A673 (cell line): ENCODE data around the gene BMP2K.

Experiments
- EZH2 ChIP-seq: fragments of 200-600 bp; sonication (generic); IDR thresholded peaks from 2 replicates; pipeline ENCODE4 v1.6.1; 2017; ENCODE audit warnings: borderline replicate concordance, low read depth, mild to moderate bottlenecking, mixed read lengths, antibody characterized with exemption, low read length; ENCODE audit not compliant: poor library complexity, severe bottlenecking
- TF ChIP-seq, protein P1 (sequence below): fragments of 300-800, 200-600 bp; sonication (generic); conservative IDR thresholded peaks from 2 replicates; pipeline ENCODE4 v1.5.1; 2017; ENCODE audit warnings: low read depth, mild to moderate bottlenecking, antibody characterized with exemption, low read length, moderate library complexity, mixed read lengths

DNA sequence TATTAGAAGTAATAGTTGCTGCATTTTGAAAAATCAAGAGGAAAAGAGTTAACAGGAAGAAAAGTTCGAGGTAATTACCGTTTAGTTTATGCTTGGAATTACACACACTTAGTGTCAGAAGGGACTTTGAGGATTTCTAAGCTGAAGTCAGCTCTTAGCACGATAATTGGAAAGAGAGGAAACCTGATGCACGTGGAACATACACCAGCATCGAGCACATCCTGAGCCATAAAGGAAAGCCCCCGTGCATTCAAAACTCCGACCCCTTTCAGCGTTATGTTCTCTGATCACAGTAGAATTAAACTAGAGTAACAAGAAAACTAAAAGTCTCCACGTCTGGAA lies 163.5 kb downstream of the BMP2K start:
- TF ChIP-seq, protein P1, sequence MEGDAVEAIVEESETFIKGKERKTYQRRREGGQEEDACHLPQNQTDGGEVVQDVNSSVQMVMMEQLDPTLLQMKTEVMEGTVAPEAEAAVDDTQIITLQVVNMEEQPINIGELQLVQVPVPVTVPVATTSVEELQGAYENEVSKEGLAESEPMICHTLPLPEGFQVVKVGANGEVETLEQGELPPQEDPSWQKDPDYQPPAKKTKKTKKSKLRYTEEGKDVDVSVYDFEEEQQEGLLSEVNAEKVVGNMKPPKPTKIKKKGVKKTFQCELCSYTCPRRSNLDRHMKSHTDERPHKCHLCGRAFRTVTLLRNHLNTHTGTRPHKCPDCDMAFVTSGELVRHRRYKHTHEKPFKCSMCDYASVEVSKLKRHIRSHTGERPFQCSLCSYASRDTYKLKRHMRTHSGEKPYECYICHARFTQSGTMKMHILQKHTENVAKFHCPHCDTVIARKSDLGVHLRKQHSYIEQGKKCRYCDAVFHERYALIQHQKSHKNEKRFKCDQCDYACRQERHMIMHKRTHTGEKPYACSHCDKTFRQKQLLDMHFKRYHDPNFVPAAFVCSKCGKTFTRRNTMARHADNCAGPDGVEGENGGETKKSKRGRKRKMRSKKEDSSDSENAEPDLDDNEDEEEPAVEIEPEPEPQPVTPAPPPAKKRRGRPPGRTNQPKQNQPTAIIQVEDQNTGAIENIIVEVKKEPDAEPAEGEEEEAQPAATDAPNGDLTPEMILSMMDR, result no peak
- no peak for TF ChIP-seq EZH2
